Right lung (tissue), 10 donors: ENCODE data around the gene SIRPA. TPM values are rescaled to one million over a fixed set of nuclear protein-coding genes. Genes with fewer than 3 reads are reported as not detected.

Source experiments
- DNase-seq, 2 donors: peaks; one replicate each; pipeline ENCODE4 v3.0.0-alpha.2; 2013
- long read RNA-seq, 8 donors: transcript quantifications; one replicate each; lab custom pipeline, GENCODE V29; 2026
- polyA plus RNA-seq, 5 donors: library from polyadenylated mRNA; unstranded; fragments of 120-200 nt; gene quantifications; one replicate each; pipeline versions ENCODE4 v1.2.1 to v1.2.3, GENCODE V29; 2013; ENCODE audit warnings: inconsistent platforms in 1 of 5, low replicate concordance in 1 of 5; ENCODE audit not compliant: insufficient read length in 5 of 5, insufficient read depth in 1 of 5

Gene SIRPA
- 10 to 100 TPM in 4 of 5 donors, 1 to 10 TPM in 1; 8.8 to 12.7 (median 12.0) TPM for polyA plus RNA-seq
- long read RNA-seq, donor 1, partial matches to known transcripts: 0 of 2 reads
- long read RNA-seq, donor 1, other reads (novel, unspliced or antisense): 0 of 2 reads
- long read RNA-seq, donor 2, partial matches to known transcripts: 0 of 1 reads
- long read RNA-seq, donor 2, other reads (novel, unspliced or antisense): 0 of 1 reads
- long read RNA-seq, donor 3: 0 reads
- long read RNA-seq, donor 4, partial matches to known transcripts: 0 of 1 reads
- long read RNA-seq, donor 4, other reads (novel, unspliced or antisense): 0 of 1 reads
- long read RNA-seq, donor 5: 0 reads
- long read RNA-seq, donor 6, full-length matches to known transcripts: 3 of 3 reads
- long read RNA-seq, donor 6, partial matches to known transcripts: 0 of 3 reads
- long read RNA-seq, donor 6, other reads (novel, unspliced or antisense): 0 of 3 reads
- long read RNA-seq, donor 7, full-length matches to known transcripts: 5 of 5 reads
- long read RNA-seq, donor 7, partial matches to known transcripts: 0 of 5 reads
- long read RNA-seq, donor 7, other reads (novel, unspliced or antisense): 0 of 5 reads
- long read RNA-seq, donor 8, partial matches to known transcripts: 0 of 1 reads
- long read RNA-seq, donor 8, other reads (novel, unspliced or antisense): 0 of 1 reads

GRCh38 chr20:1894951-1895673 is at the start of gene SIRPA:
Gene SIRPA, plus strand, starts transcription at chr20:1895407. Its CDS starts 41 bp downstream, at chr20:1895448.
- peak; percentile 74 to 81 for DNase-seq

DNA sequence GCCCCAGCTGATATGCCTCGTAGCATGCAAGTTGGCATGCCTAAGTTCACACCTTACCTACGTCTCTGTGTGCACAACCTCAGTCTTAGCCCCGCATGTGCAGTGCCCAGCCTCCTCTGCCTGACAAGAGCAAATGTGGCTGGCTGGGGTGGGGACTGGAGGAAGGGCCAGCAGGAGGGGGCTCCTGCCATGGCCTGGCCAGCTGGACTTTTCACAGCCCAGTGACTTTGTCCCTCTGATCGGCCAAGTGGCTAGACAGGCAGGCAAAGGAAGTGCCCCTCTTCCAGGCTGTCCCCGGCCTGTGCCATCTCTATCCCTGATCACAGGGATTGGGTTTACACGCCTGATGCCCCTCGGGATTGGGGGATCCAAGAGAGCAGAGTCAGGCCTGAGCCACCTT is 49.5 kb upstream of the SIRPA start:
- DNase-seq: no peak

DNA sequence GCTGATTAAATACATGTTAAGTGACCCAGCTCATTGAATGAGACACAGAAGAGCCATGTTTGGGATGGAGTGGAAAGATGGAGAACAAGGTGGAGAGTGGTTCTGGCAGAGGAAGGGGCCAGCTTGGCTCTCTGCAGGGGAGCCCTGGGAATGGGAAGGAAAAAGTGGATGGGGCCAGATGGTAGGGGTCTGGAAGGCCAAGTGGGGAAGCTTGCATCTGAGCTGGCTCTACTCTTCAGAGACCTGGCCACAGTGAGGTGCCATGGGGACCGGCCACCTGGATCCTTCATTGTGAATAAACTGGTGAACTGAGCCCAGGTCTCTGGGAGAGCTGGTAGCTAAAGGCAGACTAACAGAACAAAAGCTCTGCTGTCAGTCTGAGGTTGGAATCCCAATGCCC is 48.9 kb upstream of the SIRPA start:
- DNase-seq: no peak

GRCh38 chr20:1846876-1847275 is 48.3 kb upstream of the SIRPA start:
- no peak for DNase-seq

DNA sequence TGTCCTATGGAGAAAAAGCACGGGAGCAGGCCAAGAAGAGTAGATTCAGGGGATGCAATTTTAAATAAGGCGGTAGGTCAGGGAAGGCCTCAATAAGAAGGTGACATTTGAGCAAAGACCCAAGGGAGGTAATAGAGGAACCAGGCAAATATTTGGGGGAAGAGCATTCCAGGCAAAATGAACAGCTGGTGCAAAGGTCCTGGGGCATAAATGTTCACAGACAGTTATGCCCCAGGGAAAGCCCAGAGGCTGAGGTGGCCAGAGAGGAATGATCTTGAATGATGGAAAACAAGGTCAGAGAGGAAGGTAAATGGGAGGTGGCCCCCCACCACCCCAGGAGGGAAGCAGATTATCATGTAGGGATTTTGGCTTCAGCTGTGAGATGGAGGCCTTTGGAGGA is 47.4 kb upstream of the SIRPA start:
- DNase-seq: no peak

DNA sequence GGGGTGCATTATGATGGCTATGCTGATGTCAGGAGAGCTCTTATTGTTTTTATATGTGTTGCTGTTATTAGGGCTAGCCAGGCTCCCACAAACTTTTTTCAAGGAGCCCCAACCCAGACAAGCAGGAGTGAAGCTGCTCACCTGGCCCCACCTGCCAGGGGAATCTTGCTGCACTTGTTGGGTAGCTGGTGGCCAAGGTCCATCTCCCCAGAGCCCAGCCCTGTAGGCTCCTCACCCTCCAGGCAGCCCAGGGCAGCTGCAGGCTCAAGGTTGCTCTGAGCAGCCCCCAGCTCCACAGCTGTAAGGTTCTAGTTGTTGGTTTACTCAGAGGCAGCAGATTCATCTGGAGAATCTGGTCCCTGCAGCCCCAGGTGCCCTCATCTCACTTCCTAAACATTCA is 46.8 kb upstream of the SIRPA start:
- DNase-seq: no peak

- no peak for DNase-seq
Measured at GRCh38 chr20:1851396-1851795, 43.8 kb upstream of the SIRPA start.

GRCh38 chr20:1853473-1853872 is 41.7 kb upstream of the SIRPA start:
- DNase-seq: no peak

- no peak for DNase-seq
Measured at GRCh38 chr20:1854246-1854645, 41.0 kb upstream of the SIRPA start.

DNA sequence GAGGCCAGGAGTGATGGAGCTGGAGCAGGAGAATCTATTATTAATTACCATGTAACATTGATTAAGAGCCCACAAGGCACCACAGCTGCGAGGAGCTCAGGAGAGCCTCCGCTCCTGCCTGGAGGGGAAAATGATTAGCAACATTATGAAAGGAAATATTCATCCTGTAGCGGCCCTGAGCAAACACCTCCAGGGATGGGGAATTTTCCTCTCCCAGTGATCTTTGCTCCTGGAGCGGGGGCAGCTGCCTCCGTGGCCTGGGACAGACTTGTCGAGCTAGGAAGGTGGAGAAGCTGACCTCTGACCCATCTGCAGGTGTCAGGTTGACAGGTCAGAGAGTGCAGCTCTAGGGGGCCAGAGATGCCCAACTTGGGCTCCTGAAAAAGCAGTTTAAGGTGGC is 40.1 kb upstream of the SIRPA start:
- DNase-seq: no peak

DNA sequence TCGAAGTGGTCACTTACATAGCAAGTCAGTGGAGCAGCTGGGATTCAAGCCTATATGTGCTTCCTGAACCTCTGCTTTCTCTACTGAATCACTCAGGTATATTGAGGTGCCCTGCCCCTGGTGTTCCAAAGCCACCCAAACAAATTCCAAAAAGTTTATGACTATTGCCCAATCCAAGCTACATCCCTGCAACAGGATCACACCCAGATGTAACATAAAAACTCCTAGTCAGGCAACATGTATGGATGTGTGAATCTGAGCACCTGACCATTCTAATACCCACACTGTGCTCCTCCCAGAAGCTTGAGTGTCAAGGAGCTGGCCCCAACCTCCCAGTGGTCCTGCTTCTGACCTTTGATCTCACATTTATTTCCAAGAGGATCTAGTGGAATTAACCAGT is 39.5 kb upstream of the SIRPA start:
- no peak for DNase-seq

DNA sequence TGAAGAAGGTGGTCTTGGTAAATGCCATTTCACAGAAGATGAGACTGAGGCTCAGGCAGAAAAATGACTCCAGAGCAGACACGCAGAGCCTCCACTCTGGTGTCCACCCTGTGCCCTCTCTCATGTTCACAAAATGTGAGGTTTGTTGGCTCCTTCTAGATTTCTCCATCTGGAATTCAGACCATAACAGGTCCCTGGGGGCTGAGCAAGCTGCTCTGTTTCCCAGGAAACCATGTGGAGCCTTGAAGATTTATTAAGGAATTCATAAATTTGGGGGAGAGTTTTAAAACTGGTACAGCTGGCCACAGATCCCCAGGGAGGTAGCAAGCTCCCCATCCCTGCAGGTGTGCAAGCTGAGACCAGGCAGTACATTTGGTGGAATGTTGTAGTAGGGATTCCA is 38.8 kb upstream of the SIRPA start:
- no peak for DNase-seq

DNA sequence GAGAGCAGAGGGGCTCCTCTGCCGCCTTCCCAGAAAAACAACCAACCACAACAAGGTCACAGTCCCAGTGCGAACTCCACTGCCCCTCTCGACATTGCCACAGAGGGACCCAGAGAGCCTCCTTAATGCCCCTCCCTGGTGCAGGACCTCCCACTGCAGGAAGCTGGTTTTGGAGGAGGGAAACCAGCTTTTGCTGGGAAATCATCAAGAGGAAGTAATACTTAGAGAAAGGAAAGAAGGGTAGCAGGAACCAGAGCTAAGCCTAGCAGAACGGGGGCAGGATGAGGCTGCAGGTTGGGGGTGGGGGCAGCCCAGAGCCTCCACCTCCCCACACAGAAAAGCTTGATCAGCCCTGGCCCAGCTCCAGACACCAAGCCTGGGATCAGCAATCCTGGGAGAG is 37.7 kb upstream of the SIRPA start:
- no peak for DNase-seq

DNA sequence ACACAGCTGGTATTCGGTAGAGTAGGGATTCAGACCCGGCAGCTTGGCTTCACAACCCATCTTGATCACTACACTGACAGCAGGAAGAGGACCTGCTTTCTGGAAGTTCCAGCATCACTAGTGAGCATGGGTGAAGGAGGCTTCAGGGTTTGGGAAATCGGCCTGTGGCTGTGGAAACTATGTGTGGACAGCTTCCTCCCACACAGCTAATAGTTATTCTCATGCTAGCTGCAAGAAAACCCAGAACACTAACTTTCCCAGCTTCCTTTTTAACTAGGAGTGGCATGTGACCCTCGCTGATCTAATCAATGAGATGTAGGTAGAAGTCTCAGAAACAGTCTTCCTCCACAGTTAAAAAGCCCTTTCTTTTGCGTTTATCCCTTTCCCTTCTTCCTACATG is 36.3 kb upstream of the SIRPA start:
- no peak for DNase-seq

DNA sequence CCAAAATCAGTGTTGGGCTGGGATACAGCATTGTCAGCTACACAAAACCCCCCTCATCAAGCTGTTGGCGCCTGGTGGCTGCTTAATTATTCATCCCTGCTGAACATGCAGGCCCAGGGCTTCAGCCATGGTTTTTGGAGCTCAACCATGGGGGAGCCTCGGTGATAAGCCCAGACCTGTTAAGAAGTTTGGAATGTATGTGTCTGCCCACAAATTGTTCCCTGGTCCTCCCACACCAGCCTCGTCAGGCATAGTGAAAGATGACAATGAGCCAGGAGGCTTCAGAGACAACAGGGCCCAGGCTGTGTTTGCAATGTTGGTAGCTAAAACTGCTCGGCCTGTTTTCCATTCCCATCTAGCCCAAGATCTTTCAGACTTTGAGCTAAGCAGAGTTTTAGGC is 34.8 kb upstream of the SIRPA start:
- no peak for DNase-seq

DNA sequence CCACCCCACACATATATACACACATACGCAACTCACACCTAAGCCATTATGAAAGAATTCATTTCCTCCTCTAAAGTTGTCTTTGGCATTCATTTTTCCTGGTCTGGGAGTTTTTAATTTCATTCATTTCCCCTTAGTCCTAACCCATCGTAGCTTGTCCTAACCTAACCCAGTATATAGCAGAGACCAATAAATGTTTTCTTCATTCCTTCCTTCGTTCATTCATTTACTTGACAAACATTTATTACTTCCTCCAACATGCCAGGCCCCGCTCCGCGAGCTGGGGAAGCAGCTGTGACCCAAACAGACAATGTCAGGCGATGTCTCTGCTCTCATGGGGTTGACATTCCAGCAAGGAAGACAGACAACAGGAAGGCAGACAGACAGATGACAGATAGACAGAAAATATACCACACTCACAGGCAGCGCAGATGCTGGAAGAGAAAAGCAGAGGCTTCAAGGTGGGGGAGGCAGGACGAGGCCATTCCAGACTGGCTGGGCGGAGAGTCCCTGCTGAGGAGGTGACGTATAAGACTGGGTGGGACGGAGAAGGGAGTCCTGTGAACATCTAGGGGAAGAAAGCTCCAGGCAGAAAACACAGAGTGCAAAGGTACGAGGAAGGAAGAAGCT is 33.7 kb upstream of the SIRPA start:
- no peak for DNase-seq

DNA sequence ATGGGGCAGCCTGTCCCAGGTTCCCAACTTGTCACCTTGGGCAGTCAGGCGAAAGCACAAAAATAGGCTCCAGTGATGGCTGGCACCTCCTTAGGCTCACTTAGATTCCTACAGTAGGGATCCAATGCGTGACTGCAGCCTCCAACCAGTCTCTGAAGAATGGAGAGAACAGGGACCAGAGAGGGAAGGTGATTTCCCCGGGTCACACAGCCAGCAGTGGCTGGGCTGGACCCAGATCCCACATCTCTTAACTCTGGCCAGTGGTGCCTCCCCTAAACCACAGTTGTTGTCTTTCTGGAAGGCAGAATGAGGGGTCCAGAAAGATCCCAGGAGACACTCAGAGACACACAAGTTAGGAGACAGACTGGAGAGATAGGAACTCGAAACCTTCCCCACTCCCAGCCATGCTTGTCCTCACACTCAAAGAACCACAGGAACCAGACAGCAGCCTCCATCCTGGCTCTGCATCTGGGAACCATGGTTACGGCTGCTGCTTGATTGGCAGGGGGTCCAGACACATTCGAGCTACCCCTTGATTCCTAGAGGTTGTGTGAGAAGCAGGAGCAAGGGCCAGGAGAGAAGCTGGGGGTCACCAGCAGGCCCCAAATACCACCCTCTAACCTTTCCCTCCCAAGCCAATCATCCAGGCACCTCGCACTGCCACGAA is 33.1 kb upstream of the SIRPA start:
- no peak for DNase-seq

DNA sequence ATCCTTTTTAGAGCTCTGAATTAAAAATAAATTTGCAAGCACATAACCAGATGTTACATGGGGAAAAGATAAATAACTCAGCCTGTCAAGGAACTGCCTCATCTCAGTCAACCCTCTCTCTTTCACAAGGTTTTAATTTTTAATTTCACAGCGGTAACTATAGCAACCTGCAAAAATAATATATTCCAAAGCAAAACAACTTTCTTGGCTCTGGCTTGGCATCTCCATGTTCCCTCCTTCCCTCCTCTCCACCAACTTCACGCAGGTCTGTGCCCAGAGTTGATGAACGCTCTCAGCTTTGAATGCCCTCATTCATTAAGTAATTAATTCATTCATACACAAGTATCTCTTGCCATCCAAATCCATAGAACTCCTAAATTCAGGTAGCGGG is 32.5 kb upstream of the SIRPA start:
- DNase-seq: no peak

- no peak for DNase-seq
Measured at GRCh38 chr20:1863296-1863695, 31.9 kb upstream of the SIRPA start.

GRCh38 chr20:1866834-1867233 is 28.4 kb upstream of the SIRPA start:
- DNase-seq: no peak

GRCh38 chr20:1867495-1868260 is 27.5 kb upstream of the SIRPA start:
- no peak for DNase-seq
